GM12878 (cell line): ENCODE measurements around the gene L3MBTL1. TPM values are rescaled to one million over a fixed set of nuclear protein-coding genes. Genes with fewer than 3 reads are reported as not detected.

Experiments used
- ATAC-seq: fragments of 200-7000 bp; cut with Tn5 transposase; 3 replicates; pipeline ENCODE4 v1.9.1; 2020; ENCODE audit warnings: mild to moderate bottlenecking, moderate library complexity
- BruUV-seq: library from RNA; stranded (reverse); fragments of 400-500 nt; replicated peaks from 2 replicates; lab custom pipeline; 2021; lab: Mats Ljungman, UMichigan
- CTCF ChIA-PET: fragments of 300-600 bp; sonication (Branson Sonifier 250); formaldehyde crosslinking; extraction: SDS; loops from one replicate; lab custom pipeline; 2021; ENCODE audit warnings: inconsistent platforms; lab: Yijun Ruan, JAX
- POLR2A ChIA-PET: fragments of 350-600 bp; formaldehyde crosslinking; extraction: SDS; loops from one replicate; lab custom pipeline; 2021; ENCODE audit warnings: inconsistent platforms; lab: Charles Lee
- RAD21 ChIA-PET: fragments of 300-600 bp; sonication (Branson Sonifier 250); formaldehyde crosslinking; loops from one replicate; lab custom pipeline; 2023; ENCODE audit warnings: antibody characterized with exemption; ENCODE audit not compliant: unreplicated experiment; lab: Charles Lee
- SMC1A ChIA-PET: fragments of 300-600 bp; sonication (Branson Sonifier 250); formaldehyde crosslinking; loops from one replicate; lab custom pipeline; 2023; ENCODE audit not compliant: unreplicated experiment, uncharacterized antibody; lab: Charles Lee
- DNase-seq: peaks from one replicate; pipeline ENCODE4 v3.0.0-alpha.2; 2011; ENCODE audit warnings: low read depth, low spot score
- FAIRE-seq: peaks from 3 replicates; lab custom pipeline; 2011; peaks lifted over from hg19 to GRCh38; lab: Jason Lieb, UNC
- H2AFZ ChIP-seq: 2 replicates; pipeline ENCODE4 v1.6.0; 2011; ENCODE audit warnings: low read depth, low read length, control low read depth; ENCODE audit not compliant: control insufficient read depth
- H3K27ac ChIP-seq: 2 replicates; pipeline ENCODE4 v1.5.1; 2011; ENCODE audit warnings: control low read depth; ENCODE audit not compliant: control insufficient read depth, insufficient read depth
- H3K27me3 ChIP-seq, 2 experiments: replicated peaks in 1 of 2; 2 replicates each; pipeline versions ENCODE4 v1.6.0 to v1.6.1; 2011; ENCODE audit warnings: low read length in 1 of 2; ENCODE audit not compliant: control insufficient read depth in 2 of 2, insufficient read depth in 2 of 2
- H3K36me3 ChIP-seq, 2 experiments: 2 replicates each; pipeline ENCODE4 v1.5.1; 2011; ENCODE audit warnings: low read length in 1 of 2; ENCODE audit not compliant: control insufficient read depth in 2 of 2, insufficient read depth in 2 of 2
- H3K4me1 ChIP-seq: 2 replicates; pipeline ENCODE4 v1.6.1; 2011; ENCODE audit warnings: mild to moderate bottlenecking, low read length, moderate library complexity, mixed read lengths; ENCODE audit not compliant: control insufficient read depth, insufficient read depth
- H3K4me2 ChIP-seq: 2 replicates; pipeline ENCODE4 v1.6.0; 2011; ENCODE audit warnings: control low read depth; ENCODE audit not compliant: control insufficient read depth, insufficient read depth
- H3K4me3 ChIP-seq: fragments of 200-600 bp; sonication (generic); 2 replicates; pipeline ENCODE4 v1.5.1; 2016
- H3K79me2 ChIP-seq: 2 replicates; pipeline ENCODE4 v1.6.0; 2011; ENCODE audit warnings: low read length; ENCODE audit not compliant: control insufficient read depth, insufficient read depth
- H3K9ac ChIP-seq: 2 replicates; pipeline ENCODE4 v1.8.0; 2011; ENCODE audit warnings: low read length, control low read depth, mixed read lengths; ENCODE audit not compliant: control insufficient read depth, insufficient read depth
- H3K9me3 ChIP-seq: replicated peaks from 3 replicates; pipeline ENCODE4 v1.5.1; 2011; ENCODE audit warnings: mild to moderate bottlenecking, low read length; ENCODE audit not compliant: control insufficient read depth, insufficient read depth
- H4K20me1 ChIP-seq: 2 replicates; pipeline ENCODE4 v1.6.0; 2011; ENCODE audit not compliant: control insufficient read depth, insufficient read depth
- ASH2L ChIP-seq: fragments of 300-600, 200-600 bp; sonication (generic); IDR thresholded peaks from 2 replicates; pipeline ENCODE4 v1.6.1; 2017; ENCODE audit warnings: low read depth, mild to moderate bottlenecking, borderline replicate concordance
- CHD4 ChIP-seq: fragments of 200-600 bp; sonication (generic); IDR thresholded peaks from 2 replicates; pipeline ENCODE4 v1.6.1; 2016; ENCODE audit warnings: mild to moderate bottlenecking
- EED ChIP-seq: sonication (generic); IDR thresholded peaks from 2 replicates; pipeline ENCODE4 v1.6.1; 2016; ENCODE audit warnings: antibody characterized with exemption, low read depth
- PAX5 ChIP-seq: IDR thresholded peaks from 2 replicates; pipeline ENCODE4 v1.6.1; 2011; ENCODE audit warnings: low read depth, low read length, borderline replicate concordance
- PAX8 ChIP-seq: fragments of 450-650 bp; IDR thresholded peaks from 2 replicates; pipeline ENCODE4 v1.6.1; 2017; ENCODE audit warnings: mild to moderate bottlenecking, moderate library complexity
- SREBF2 ChIP-seq: IDR thresholded peaks from 2 replicates; pipeline ENCODE4 v1.6.1; 2012; ENCODE audit warnings: mild to moderate bottlenecking, low read length
- STAT1 ChIP-seq: fragments of 450-650 bp; conservative IDR thresholded peaks from 2 replicates; pipeline ENCODE4 v1.6.1; 2014; ENCODE audit warnings: antibody characterized with exemption, mild to moderate bottlenecking
- ZNF384 ChIP-seq: IDR thresholded peaks from 2 replicates; pipeline ENCODE4 v1.6.1; 2012; ENCODE audit warnings: low read depth, mild to moderate bottlenecking, low read length, improper control_type of control experiment, borderline replicate concordance
- WGBS: methylation state at CpG from one replicate; pipeline ENCODE4 v1.1.6; 2016; ENCODE audit warnings: low lambda C conversion rate; ENCODE audit not compliant: insufficient replicate concordance, insufficient coverage; ENCODE audit errors: missing lambda C conversion rate; 5-methylcytosine and 5-hydroxymethylcytosine counted together
- in situ Hi-C: fragments of 300-500 bp; cut with MboI; formaldehyde crosslinking; loops from 9 replicates; pipeline ENCODE4 v1.14.3; 2018; ENCODE audit warnings: mixed read lengths
- intact Hi-C: fragments of 100-400 bp; cut with micrococcal nuclease; formaldehyde crosslinking; loops from one replicate; pipeline ENCODE4 v1.14.2; 2022; ENCODE audit not compliant: unreplicated experiment
- polyA plus RNA-seq, 11 experiments: library from polyadenylated mRNA; depleted of rRNA in 4 of 11; unstranded in 6 of 11; stranded (reverse) in 5 of 11; fragments of >200 nt; fragmentation: Nextera tagmentation in 4 of 11; fragmentation: Illumina TruSeq in 1 of 11; extraction: Ambion mirVana in 4 of 11; extraction: Trizol in 1 of 11; gene quantifications; 1 replicate in 1 of 11; 2 replicates in 10 of 11; pipeline versions ENCODE4 v1.2.1 to v1.2.3, GENCODE V29; 2011 to 2016; ENCODE audit warnings: inconsistent platforms in 2 of 11, missing spikeins in 2 of 11, low read depth in 1 of 11
- total RNA-seq, 4 experiments: library from RNA; depleted of rRNA in 3 of 4; stranded (reverse); fragments of >200 nt in 3 of 4; fragmentation: Illumina TruSeq in 1 of 4; extraction: Trizol in 1 of 4; gene quantifications; 2 replicates each; pipeline versions ENCODE4 v1.2.1 to v1.2.3, GENCODE V29; 2013 to 2021
- TF ChIP-seq, protein P1 (sequence below): fragments of 450-650 bp; IDR thresholded peaks from 2 replicates; pipeline ENCODE4 v1.6.1; 2017; ENCODE audit warnings: mild to moderate bottlenecking, moderate library complexity
- TF ChIP-seq, protein P2 (sequence below): fragments of 450-650 bp; IDR thresholded peaks from 2 replicates; pipeline ENCODE4 v1.6.1; 2014; ENCODE audit warnings: mild to moderate bottlenecking

L3MBTL1 gene
- total and polyA plus RNA-seq, 10 of the 15 experiments (the other 5 are each of a cell fraction or from before 2014, with no cell fraction given): 0.56 to 6.6 (median 3.9) TPM

DNA sequence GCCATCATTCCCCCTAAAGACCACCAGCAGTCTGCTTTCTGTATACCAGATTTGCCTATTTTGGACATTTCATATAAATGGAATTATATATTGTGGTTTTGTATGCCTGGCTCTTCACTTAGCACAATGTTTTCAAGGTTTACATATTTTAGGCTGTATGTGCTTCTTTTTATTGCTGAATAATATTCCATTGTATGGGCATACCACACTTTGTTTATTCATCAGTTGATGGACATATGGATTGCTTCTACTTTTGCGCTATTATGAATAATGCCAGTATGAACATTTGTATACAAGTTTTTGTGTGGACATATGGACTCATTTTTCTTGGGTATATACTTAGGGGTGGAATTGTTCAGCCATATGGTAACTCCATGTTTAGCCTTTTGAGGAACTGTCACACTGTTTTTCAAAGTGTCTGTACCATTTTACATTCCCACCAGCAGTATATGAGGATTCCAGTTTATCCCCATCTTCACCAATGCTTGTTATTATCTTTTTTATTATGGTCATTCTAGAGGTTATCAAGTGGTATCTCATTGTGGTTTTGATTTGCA lies 12.7 kb downstream of the L3MBTL1 start:
- WGBS: 95% methylated on average over 1 of the region's 1 CpG
- Histone ChIP-seq H3K9ac (no peak overlapping the region), H3K4me2 (no peak overlapping the region), H2AFZ (no peak overlapping the region), H3K79me2 (peaks cover 2% of the 10 kb centered on the region; the same call in 1 of the 2 replicates), H3K36me3 (no peaks in the 10 kb centered on the region), H3K27ac (no peak overlapping the region), H3K27me3 (no peaks in the 10 kb centered on the region), H4K20me1 (no peaks in the 10 kb centered on the region), H3K4me3 (no peak overlapping the region), H3K9me3 (no peaks in the 10 kb centered on the region; the same call in 1 of the 3 replicates), H3K4me1 (no peaks in the 10 kb centered on the region)
- in situ Hi-C loops: no loop called here
- SMC1A ChIA-PET: no interaction called here
- intact Hi-C loops: no loop called here
- RAD21 ChIA-PET: no interaction called here
- TF ChIP-seq PAX5: no peak
- no peak for TF ChIP-seq PAX8
- TF ChIP-seq SREBF2: no peak
- TF ChIP-seq, protein P1, sequence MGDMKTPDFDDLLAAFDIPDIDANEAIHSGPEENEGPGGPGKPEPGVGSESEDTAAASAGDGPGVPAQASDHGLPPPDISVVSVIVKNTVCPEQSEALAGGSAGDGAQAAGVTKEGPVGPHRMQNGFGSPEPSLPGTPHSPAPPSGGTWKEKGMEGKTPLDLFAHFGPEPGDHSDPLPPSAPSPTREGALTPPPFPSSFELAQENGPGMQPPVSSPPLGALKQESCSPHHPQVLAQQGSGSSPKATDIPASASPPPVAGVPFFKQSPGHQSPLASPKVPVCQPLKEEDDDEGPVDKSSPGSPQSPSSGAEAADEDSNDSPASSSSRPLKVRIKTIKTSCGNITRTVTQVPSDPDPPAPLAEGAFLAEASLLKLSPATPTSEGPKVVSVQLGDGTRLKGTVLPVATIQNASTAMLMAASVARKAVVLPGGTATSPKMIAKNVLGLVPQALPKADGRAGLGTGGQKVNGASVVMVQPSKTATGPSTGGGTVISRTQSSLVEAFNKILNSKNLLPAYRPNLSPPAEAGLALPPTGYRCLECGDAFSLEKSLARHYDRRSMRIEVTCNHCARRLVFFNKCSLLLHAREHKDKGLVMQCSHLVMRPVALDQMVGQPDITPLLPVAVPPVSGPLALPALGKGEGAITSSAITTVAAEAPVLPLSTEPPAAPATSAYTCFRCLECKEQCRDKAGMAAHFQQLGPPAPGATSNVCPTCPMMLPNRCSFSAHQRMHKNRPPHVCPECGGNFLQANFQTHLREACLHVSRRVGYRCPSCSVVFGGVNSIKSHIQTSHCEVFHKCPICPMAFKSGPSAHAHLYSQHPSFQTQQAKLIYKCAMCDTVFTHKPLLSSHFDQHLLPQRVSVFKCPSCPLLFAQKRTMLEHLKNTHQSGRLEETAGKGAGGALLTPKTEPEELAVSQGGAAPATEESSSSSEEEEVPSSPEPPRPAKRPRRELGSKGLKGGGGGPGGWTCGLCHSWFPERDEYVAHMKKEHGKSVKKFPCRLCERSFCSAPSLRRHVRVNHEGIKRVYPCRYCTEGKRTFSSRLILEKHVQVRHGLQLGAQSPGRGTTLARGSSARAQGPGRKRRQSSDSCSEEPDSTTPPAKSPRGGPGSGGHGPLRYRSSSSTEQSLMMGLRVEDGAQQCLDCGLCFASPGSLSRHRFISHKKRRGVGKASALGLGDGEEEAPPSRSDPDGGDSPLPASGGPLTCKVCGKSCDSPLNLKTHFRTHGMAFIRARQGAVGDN: no peak
- TF ChIP-seq STAT1: no peak
- TF ChIP-seq ASH2L: no peak
- no peak for TF ChIP-seq CHD4
- no peak for TF ChIP-seq ZNF384
- TF ChIP-seq, protein P2, sequence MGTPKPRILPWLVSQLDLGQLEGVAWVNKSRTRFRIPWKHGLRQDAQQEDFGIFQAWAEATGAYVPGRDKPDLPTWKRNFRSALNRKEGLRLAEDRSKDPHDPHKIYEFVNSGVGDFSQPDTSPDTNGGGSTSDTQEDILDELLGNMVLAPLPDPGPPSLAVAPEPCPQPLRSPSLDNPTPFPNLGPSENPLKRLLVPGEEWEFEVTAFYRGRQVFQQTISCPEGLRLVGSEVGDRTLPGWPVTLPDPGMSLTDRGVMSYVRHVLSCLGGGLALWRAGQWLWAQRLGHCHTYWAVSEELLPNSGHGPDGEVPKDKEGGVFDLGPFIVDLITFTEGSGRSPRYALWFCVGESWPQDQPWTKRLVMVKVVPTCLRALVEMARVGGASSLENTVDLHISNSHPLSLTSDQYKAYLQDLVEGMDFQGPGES: no peak
- no peak for TF ChIP-seq EED
- POLR2A ChIA-PET: no interaction called here
- FAIRE-seq (no peak), DNase-seq (no peak), ATAC-seq (no peak)
- no TSS peak for BruUV-seq
- CTCF ChIA-PET: no interaction called here
